ENCODE results near the gene KDELR1.

DNA sequence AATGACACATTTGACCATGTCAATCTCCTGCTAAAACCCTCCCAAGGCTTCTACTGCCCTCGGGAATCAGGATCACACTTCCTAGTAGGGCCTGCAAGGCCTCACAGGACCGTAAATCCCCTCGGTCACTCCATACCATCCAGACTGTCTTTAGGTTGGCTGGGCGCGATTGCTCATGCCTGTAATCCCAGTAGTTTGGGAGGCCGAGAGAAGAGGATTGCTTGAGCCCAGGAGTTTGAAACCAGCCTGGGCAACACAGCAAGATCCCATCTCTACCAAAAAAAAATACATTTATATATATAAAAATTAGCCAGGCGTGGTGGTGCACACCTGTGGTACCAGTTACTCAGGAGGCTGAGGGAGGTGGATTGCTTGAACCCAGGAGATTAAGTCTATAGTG, 42.6 kb downstream of the KDELR1 start:
- TF ChIP-seq, protein P1, sequence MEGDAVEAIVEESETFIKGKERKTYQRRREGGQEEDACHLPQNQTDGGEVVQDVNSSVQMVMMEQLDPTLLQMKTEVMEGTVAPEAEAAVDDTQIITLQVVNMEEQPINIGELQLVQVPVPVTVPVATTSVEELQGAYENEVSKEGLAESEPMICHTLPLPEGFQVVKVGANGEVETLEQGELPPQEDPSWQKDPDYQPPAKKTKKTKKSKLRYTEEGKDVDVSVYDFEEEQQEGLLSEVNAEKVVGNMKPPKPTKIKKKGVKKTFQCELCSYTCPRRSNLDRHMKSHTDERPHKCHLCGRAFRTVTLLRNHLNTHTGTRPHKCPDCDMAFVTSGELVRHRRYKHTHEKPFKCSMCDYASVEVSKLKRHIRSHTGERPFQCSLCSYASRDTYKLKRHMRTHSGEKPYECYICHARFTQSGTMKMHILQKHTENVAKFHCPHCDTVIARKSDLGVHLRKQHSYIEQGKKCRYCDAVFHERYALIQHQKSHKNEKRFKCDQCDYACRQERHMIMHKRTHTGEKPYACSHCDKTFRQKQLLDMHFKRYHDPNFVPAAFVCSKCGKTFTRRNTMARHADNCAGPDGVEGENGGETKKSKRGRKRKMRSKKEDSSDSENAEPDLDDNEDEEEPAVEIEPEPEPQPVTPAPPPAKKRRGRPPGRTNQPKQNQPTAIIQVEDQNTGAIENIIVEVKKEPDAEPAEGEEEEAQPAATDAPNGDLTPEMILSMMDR (IDR thresholded peaks at IDR 0.05), result no peak
- TF ChIP-seq POLR2A (IDR thresholded peaks at IDR 0.05), result no peak
- TF ChIP-seq EP300 (IDR thresholded peaks at IDR 0.05), result no peak
- TF ChIP-seq POLR2AphosphoS5 (IDR thresholded peaks at IDR 0.05), result no peak

All from gastroesophageal sphincter (tissue), 3 donors.